ENCODE data around the gene FAM149A. TPM values are rescaled to one million over a fixed set of nuclear protein-coding genes. Genes with fewer than 3 reads are reported as not detected.
A peak's percentile ranks its signal among the peaks of the same experiment; 100 is the strongest.

The FAM149A gene
- total and polyA plus RNA-seq, 8 donors: 5.6 to 101 (median 29.6) TPM

DNA sequence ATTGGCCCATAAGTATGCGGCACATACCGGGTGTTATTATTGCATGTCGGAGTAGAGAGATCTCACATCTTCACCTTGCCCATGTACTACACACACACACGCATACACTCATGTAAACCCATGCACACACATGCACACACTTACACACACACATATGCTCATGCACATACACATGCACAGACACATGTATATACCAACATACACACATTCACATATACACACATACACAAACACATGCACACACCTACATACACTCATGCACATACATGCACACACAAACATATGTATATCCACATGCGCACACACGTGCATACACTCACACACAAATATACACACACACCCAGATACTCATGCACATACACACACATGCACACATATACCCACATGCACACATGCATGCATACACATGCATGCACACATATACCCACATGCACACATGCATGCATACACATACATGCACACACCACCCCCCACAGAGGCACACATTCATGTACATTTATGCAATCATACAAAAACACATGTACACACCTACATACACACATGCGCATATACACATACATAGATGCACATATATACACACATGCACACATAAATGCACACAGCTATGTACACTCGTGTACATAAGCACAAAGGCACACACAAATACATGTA lies 98.1 kb downstream of the FAM149A start:
- H3K4me1 ChIP-seq: peaks cover 0 to 17% (median 0%) of the 10 kb centered on the region in 4 donors
- 83 to 94% (median 91%) methylated on average over 7 to 8 of the region's 8 CpGs for WGBS, 5 donors
- peak overlapping the region in 1 of 5 donors; percentile 44 for H3K27ac ChIP-seq
- no peak for DNase-seq
- no peaks in the 10 kb centered on the region for H3K9me3 ChIP-seq
- TF ChIP-seq, protein P1, sequence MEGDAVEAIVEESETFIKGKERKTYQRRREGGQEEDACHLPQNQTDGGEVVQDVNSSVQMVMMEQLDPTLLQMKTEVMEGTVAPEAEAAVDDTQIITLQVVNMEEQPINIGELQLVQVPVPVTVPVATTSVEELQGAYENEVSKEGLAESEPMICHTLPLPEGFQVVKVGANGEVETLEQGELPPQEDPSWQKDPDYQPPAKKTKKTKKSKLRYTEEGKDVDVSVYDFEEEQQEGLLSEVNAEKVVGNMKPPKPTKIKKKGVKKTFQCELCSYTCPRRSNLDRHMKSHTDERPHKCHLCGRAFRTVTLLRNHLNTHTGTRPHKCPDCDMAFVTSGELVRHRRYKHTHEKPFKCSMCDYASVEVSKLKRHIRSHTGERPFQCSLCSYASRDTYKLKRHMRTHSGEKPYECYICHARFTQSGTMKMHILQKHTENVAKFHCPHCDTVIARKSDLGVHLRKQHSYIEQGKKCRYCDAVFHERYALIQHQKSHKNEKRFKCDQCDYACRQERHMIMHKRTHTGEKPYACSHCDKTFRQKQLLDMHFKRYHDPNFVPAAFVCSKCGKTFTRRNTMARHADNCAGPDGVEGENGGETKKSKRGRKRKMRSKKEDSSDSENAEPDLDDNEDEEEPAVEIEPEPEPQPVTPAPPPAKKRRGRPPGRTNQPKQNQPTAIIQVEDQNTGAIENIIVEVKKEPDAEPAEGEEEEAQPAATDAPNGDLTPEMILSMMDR (IDR thresholded peaks at IDR 0.05): no peak
- TF ChIP-seq POLR2A (IDR thresholded peaks at IDR 0.05) (no peak), EP300 (IDR thresholded peaks at IDR 0.05) (no peak), POLR2AphosphoS5 (IDR thresholded peaks at IDR 0.05) (no peak)
- no peaks in the 10 kb centered on the region for H3K27me3 ChIP-seq
- H3K4me3 ChIP-seq: no peak overlapping the region
- intact Hi-C loops (cut with DNase I; ENCODE audit: low total_unique reads): no loop called here
- H3K36me3 ChIP-seq: peaks cover 0 to 21% (median 12%) of the 10 kb centered on the region in 4 donors

- DNase-seq: peak in 1 of 2 donors; percentile 46
- WGBS, 5 donors: 54 to 83% (median 55%) methylated on average over 12 of the region's 12 CpGs
- intact Hi-C loops (cut with DNase I; ENCODE audit: low total_unique reads): no loop called here
Observed at GRCh38 chr4:186203406-186203805, 98.9 kb downstream of the FAM149A start.

GRCh38 chr4:186204103-186204559 lies 99.6 kb downstream of the FAM149A start:
- peak overlapping the region in 2 of 4 donors; percentile 23 to 38 for H3K4me3 ChIP-seq
- WGBS, 5 donors: 37 to 87% (median 60%) methylated on average over 44 to 45 of the region's 45 CpGs
- intact Hi-C loops (cut with DNase I; ENCODE audit: low total_unique reads): no loop called here
- peaks cover 0 to 19% (median 8%) of the 10 kb centered on the region in 4 donors for H3K36me3 ChIP-seq
- DNase-seq: peak; percentile 36 to 66
- peaks cover 0 to 17% (median 0%) of the 10 kb centered on the region in 4 donors for H3K4me1 ChIP-seq
- peak overlapping the region in 3 of 5 donors; percentile 71 to 81 (median 75) for H3K27ac ChIP-seq
- no peaks in the 10 kb centered on the region for H3K27me3 ChIP-seq
- TF ChIP-seq EP300 (IDR thresholded peaks at IDR 0.05): no peak
- TF ChIP-seq POLR2A (IDR thresholded peaks at IDR 0.05): no peak
- TF ChIP-seq POLR2AphosphoS5 (IDR thresholded peaks at IDR 0.05): no peak
- TF ChIP-seq, protein P1 (IDR thresholded peaks at IDR 0.05): no peak
- H3K9me3 ChIP-seq: peaks cover 0 to 6% (median 0%) of the 10 kb centered on the region in 4 donors

More at GRCh38 chr4:186203406-186203805, 98.9 kb downstream of the FAM149A start:
- Histone ChIP-seq H3K4me1 (peaks cover 0 to 17% (median 0%) of the 10 kb centered on the region in 4 donors), H3K9me3 (no peaks in the 10 kb centered on the region), H3K4me3 (peak overlapping the region in 2 of 4 donors; percentile 6 to 23), H3K27me3 (no peaks in the 10 kb centered on the region), H3K27ac (peak overlapping the region in 3 of 5 donors; percentile 55 to 75 (median 71)), H3K36me3 (peaks cover 0 to 16% (median 8%) of the 10 kb centered on the region in 4 donors)
- TF ChIP-seq POLR2AphosphoS5 (IDR thresholded peaks at IDR 0.05) (no peak), POLR2A (IDR thresholded peaks at IDR 0.05) (no peak), EP300 (IDR thresholded peaks at IDR 0.05) (no peak)
- TF ChIP-seq, protein P1 (IDR thresholded peaks at IDR 0.05): no peak

DNA sequence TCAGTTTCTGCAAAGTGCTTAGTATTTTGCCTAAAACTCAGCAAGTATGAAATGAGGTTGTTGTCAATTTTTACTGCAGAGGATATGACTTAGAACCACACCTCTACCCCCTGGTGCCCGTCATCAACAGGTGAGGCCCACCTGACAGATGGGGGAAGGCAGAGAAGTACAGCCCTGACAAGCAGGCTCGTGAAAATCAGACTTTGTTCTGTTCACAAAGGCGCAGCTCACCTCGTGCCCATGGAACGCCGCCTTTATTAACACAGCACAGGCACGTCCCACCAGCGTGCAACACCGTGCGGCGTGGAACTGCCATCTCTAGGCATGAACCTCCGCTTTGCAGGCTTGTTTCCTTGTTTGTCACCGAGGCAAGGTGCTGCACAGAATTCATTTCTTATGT lies 100.2 kb downstream of the FAM149A start:
- peak overlapping the region in 2 of 4 donors; percentile 23 to 38 for H3K4me3 ChIP-seq

More for the DNA sequence above, 100.2 kb downstream of the FAM149A start:
- Histone ChIP-seq H3K9me3 (peaks cover 0 to 6% (median 0%) of the 10 kb centered on the region in 4 donors), H3K4me1 (peaks cover 0 to 17% (median 0%) of the 10 kb centered on the region in 4 donors), H3K27me3 (no peaks in the 10 kb centered on the region), H3K27ac (peak overlapping the region in 2 of 5 donors; percentile 71 to 75), H3K36me3 (peaks cover 0 to 24% (median 14%) of the 10 kb centered on the region in 4 donors)
- 43 to 74% (median 49%) methylated on average over 13 of the region's 13 CpGs for WGBS, 5 donors
- DNase-seq: peak; percentile 39 to 82
- TF ChIP-seq EP300 (IDR thresholded peaks at IDR 0.05) (no peak), POLR2AphosphoS5 (IDR thresholded peaks at IDR 0.05) (no peak), POLR2A (IDR thresholded peaks at IDR 0.05) (no peak)
- TF ChIP-seq, protein P1 (IDR thresholded peaks at IDR 0.05): no peak
- intact Hi-C loops (cut with DNase I; ENCODE audit: low total_unique reads): no loop called here

Data from stomach (tissue), 9 donors.